Measurements from ENCODE around the gene GNA12. TPM values are rescaled to one million over a fixed set of nuclear protein-coding genes. Genes with fewer than 3 reads are reported as not detected.
"Not testable (repeated sequence)": the region's sequence is repeated elsewhere in the genome, so short reads cannot be mapped to it uniquely, and the experiment has no call there.

The GNA12 gene
- total RNA-seq, 1 experiment from 2014 or later: 20.6 TPM

GRCh38 chr7:2698581-2699288 is 145.4 kb downstream of the GNA12 start:
- no peak for DNase-seq (ENCODE audit: low read depth)

- not testable (repeated sequence) for DNase-seq (ENCODE audit: low read depth)
These were observed 150.0 kb downstream of the GNA12 start for GRCh38 chr7:2694122-2694436.

- DNase-seq (ENCODE audit: low read depth): not testable (repeated sequence)
These were observed 150.5 kb downstream of the GNA12 start for GRCh38 chr7:2693420-2694121.

GRCh38 chr7:2692543-2692942 is 151.6 kb downstream of the GNA12 start:
- no peak for DNase-seq (ENCODE audit: low read depth)

- not testable (repeated sequence) for DNase-seq (ENCODE audit: low read depth)
These were observed 152.1 kb downstream of the GNA12 start for GRCh38 chr7:2691932-2692439.

GRCh38 chr7:2691011-2691707 is 152.9 kb downstream of the GNA12 start:
- peak; percentile 43 for DNase-seq (ENCODE audit: low read depth)

GRCh38 chr7:2689951-2690705 is 154.0 kb downstream of the GNA12 start:
- DNase-seq (ENCODE audit: low read depth): peak; percentile 31

- no peak for DNase-seq (ENCODE audit: low read depth)
These were observed 154.7 kb downstream of the GNA12 start for GRCh38 chr7:2689343-2689847.

GRCh38 chr7:2688409-2689342 is 155.4 kb downstream of the GNA12 start:
- DNase-seq (ENCODE audit: low read depth): no peak

GRCh38 chr7:2687881-2688318 is 156.2 kb downstream of the GNA12 start, which contains the start of gene AMZ1:
Gene AMZ1 (plus strand): TSS chr7:2688202. CDS start chr7:2700452, 12,250 bp downstream.
- DNase-seq (ENCODE audit: low read depth): no peak

GRCh38 chr7:2687338-2687869 is 156.7 kb downstream of the GNA12 start:
- peak; percentile 46 for DNase-seq (ENCODE audit: low read depth)

GRCh38 chr7:2686101-2686500 is 158.0 kb downstream of the GNA12 start:
- DNase-seq (ENCODE audit: low read depth): no peak

- DNase-seq (ENCODE audit: low read depth): no peak
These were observed 159.6 kb downstream of the GNA12 start for GRCh38 chr7:2684501-2684900.

- DNase-seq (ENCODE audit: low read depth): no peak
These were observed 161.9 kb downstream of the GNA12 start for GRCh38 chr7:2681929-2682799.

GRCh38 chr7:2680792-2681490 is 163.2 kb downstream of the GNA12 start:
- DNase-seq (ENCODE audit: low read depth): peak; percentile 46

GRCh38 chr7:2680256-2680655 is 163.9 kb downstream of the GNA12 start:
- DNase-seq (ENCODE audit: low read depth): no peak

- DNase-seq (ENCODE audit: low read depth): not testable (repeated sequence)
These were observed 164.7 kb downstream of the GNA12 start for GRCh38 chr7:2679135-2680127.
